Measurements from ENCODE around the gene IGFN1. TPM values are rescaled to one million over a fixed set of nuclear protein-coding genes. Genes with fewer than 3 reads are reported as not detected.

The IGFN1 gene
- total RNA-seq, 2 experiments from 2014 or later: not detected

DNA sequence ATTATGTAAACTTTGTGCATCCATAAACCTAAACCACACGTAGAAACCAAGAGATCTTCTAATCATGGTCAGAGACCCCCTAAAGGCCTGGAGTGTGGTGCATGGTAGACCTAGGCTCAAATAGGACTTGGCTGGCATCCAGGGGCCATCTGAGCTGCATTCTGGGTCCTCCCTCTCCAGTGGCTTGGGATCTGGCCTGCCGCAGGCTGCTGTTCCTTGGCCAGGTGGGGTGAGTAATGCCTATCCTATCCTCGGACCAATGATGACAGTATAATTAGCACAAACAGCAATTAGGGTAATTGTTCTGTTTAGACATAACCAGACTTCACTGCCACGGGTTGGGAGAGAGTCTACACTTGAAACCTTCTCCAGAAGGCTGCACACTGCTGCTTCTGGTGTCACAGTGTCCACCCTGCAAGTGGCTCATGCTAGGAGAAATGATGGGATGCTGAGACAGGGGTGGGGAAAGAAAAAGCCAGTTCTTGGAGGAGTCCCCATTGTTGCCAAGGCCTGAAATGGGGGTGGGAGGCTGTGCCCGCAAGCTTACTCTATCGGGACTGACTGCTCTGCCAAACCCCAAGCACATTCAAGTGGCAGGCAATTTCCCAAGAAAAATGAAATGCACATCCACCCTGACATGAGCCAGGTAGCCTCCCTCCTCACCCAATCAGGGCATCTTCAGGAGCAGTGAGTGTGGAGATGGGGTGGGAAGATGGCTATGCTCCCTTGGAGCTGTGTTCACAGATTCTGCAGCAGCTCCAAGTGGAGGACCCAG, 80.2 kb downstream of the IGFN1 start:
- Mint-ChIP-seq H3K9me3 (ENCODE audit: low read depth) (no peaks in the 10 kb centered on the region), H3K27ac (no peak overlapping the region), H3K4me3 (no peak overlapping the region), H3K27me3 (peaks cover 15% of the 10 kb centered on the region), H3K4me1 (no peaks in the 10 kb centered on the region), H3K36me3 (ENCODE audit: low read depth) (no peaks in the 10 kb centered on the region)
- POLR2A ChIA-PET: no interaction called here
- no peak for DNase-seq
- no peak for ATAC-seq
- intact Hi-C loops (cut with DNase I, micrococcal nuclease): no loop called here
- CTCF ChIA-PET: interaction anchor here (0.7 to 1.1 kb wide), 2 partner anchors 8 to 23 kb away, joined by 4 read pairs; no protein-coding TSS in a partner anchor

DNA sequence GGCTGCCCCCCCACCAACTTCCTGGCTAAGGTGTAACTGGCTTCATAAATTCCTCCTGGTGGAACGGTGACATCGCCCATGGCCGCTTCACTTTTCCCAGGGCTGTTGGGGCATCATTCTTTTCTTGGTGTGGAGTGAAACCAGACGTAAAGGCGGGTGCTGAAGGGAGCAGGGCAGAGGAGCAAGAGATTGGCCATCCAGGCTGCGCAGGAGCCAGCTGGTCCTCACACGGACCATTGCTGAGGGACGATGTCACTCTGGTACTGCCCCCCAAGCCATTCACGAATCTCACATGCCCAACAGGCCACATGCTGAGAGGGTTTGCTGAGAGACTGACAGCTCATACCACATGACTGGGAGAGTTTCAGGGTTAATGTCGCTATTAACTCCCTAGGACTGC, 82.2 kb downstream of the IGFN1 start:
- Mint-ChIP-seq H3K27me3 (peaks cover 7% of the 10 kb centered on the region), H3K27ac (no peak overlapping the region), H3K4me1 (no peaks in the 10 kb centered on the region), H3K4me3 (no peak overlapping the region), H3K36me3 (ENCODE audit: low read depth) (no peaks in the 10 kb centered on the region), H3K9me3 (ENCODE audit: low read depth) (no peaks in the 10 kb centered on the region)
- no peak for DNase-seq
- intact Hi-C loops (cut with DNase I, micrococcal nuclease): no loop called here
- CTCF ChIA-PET: interaction anchor here (0.7 to 1.2 kb wide), 3 partner anchors 23 to 113 kb away, joined by 3 read pairs; no protein-coding TSS in a partner anchor
- POLR2A ChIA-PET: no interaction called here
- no peak for ATAC-seq

DNA sequence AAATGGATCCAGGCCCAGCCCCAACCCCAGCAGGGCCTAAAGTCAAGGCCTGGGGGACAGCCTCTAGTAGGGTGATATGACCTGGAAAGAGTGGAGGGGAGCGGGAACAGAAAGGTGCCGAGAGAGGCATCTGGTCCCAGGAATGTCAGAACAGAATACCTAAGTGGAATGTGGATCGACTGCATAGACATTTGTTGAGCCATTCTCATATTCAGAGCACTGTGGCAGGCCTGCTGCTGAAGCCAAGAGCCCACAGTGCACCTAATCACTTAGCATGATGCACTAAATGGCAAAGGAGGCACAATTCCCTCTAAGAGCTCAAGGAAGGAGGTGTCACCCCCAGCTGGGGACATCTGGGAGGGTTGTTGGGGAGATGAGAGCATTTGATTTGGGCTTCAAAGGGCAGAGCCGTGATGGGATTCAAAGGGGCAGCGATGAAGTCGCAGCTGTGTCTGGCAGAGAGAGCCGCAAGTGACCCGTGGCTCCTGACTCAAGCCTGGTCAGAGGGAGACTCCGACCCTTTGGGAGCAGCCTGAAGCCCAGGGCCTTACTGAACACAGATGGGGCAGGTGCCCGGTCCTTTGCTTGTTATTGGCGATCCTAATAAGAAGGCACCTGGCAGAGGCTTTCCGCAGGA, 84.1 kb downstream of the IGFN1 start:
- ATAC-seq: no peak
- POLR2A ChIA-PET: no interaction called here
- Mint-ChIP-seq H3K4me1 (no peaks in the 10 kb centered on the region), H3K4me3 (no peak overlapping the region), H3K36me3 (ENCODE audit: low read depth) (no peaks in the 10 kb centered on the region), H3K9me3 (ENCODE audit: low read depth) (no peaks in the 10 kb centered on the region), H3K27me3 (peaks cover 9% of the 10 kb centered on the region), H3K27ac (no peak overlapping the region)
- no peak for DNase-seq
- intact Hi-C loops (cut with DNase I, micrococcal nuclease): no loop called here
- CTCF ChIA-PET: no interaction called here

GRCh38 chr1:201275253-201275666, 84.6 kb downstream of the IGFN1 start:
- POLR2A ChIA-PET: no interaction called here
- no peaks in the 10 kb centered on the region for H3K9me3 Mint-ChIP-seq (ENCODE audit: low read depth)
- DNase-seq: no peak
- intact Hi-C loops (cut with DNase I, micrococcal nuclease): no loop called here
- peaks cover 9% of the 10 kb centered on the region for H3K27me3 Mint-ChIP-seq
- no peaks in the 10 kb centered on the region for H3K36me3 Mint-ChIP-seq (ENCODE audit: low read depth)
- no peak overlapping the region for H3K27ac Mint-ChIP-seq
- CTCF ChIA-PET: interaction anchor here (1.0 kb wide), 1 partner anchor 284 kb away, joined by 5 read pairs; no protein-coding TSS in a partner anchor
- no peak for ATAC-seq
- H3K4me3 Mint-ChIP-seq: no peak overlapping the region
- H3K4me1 Mint-ChIP-seq: no peaks in the 10 kb centered on the region

DNA sequence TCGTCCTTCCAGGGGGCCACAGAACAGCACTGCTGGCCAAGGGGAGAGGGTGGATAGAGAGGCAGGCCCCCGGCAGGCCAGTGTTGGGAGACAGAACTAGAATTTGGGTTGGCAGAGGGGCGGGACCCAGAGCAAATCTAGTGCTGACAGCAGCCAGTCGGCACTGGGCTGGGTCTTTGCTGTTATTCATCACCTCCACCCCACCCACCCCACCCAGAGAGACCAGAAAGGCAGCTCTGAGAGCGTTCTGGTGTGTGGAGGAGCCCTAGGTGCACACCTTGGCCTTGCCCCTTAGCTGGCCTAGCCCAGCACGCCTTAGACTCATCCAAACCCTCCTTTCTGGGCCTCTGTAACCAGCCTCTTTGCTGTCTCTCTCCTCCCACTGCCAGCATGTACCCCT, 86.3 kb downstream of the IGFN1 start:
- intact Hi-C loops (cut with DNase I, micrococcal nuclease): no loop called here
- ATAC-seq (no peak), DNase-seq (no peak)
- Mint-ChIP-seq H3K4me3 (no peak overlapping the region), H3K36me3 (ENCODE audit: low read depth) (no peaks in the 10 kb centered on the region), H3K27me3 (peaks cover 12% of the 10 kb centered on the region), H3K9me3 (ENCODE audit: low read depth) (no peaks in the 10 kb centered on the region), H3K4me1 (no peaks in the 10 kb centered on the region), H3K27ac (no peak overlapping the region)
- CTCF ChIA-PET: no interaction called here
- POLR2A ChIA-PET: interaction anchor here (0.5 kb wide), 1 partner anchor 834 kb away, joined by 3 read pairs; no protein-coding TSS in a partner anchor

DNA sequence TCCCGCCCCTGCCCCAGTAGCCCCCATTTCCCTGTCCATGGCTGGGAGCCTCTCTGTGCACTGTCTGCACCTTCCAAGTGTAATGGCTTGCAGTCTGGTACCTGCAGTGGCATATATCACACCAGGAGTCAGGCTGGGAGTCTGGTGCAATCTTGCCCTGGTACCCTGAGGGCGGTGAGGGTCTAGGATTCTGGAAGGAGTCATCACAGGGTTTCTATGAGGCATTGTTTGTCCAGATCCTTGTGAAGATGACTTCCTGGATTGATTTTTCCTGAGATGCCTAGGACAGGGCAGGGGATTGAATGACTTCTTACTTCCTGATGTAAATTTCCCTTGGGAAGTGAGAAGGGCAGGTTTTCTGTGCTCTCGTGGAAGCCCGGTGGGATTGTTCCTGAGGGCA, 86.8 kb downstream of the IGFN1 start:
- ChIA-PET POLR2A (no interaction called here), CTCF (no interaction called here)
- no peaks in the 10 kb centered on the region for H3K36me3 Mint-ChIP-seq (ENCODE audit: low read depth)
- H3K9me3 Mint-ChIP-seq (ENCODE audit: low read depth): no peaks in the 10 kb centered on the region
- intact Hi-C loops (cut with DNase I, micrococcal nuclease): no loop called here
- no peaks in the 10 kb centered on the region for H3K4me1 Mint-ChIP-seq
- H3K4me3 Mint-ChIP-seq: no peak overlapping the region
- no peak overlapping the region for H3K27ac Mint-ChIP-seq
- H3K27me3 Mint-ChIP-seq: peaks cover 16% of the 10 kb centered on the region
- no peak for ATAC-seq
- no peak for DNase-seq

Other genes with a start within 250 kb of the IGFN1 start
- gene KIF21B, start 167.1 kb upstream of the IGFN1 start, total RNA-seq: 10 to 100 TPM; 62.8 to 67.1 TPM
- not detected for gene CACNA1S, start 78.4 kb upstream of the IGFN1 start, total RNA-seq
- under 1 TPM in 1 of 2 experiments, not detected in 1; 0.09 TPM for gene ASCL5, start 63.6 kb upstream of the IGFN1 start, total RNA-seq
- 10 to 100 TPM; 15.7 to 27.2 TPM for gene TMEM9, start 36.4 kb upstream of the IGFN1 start, total RNA-seq
- not detected for gene PKP1, start 92.7 kb downstream of the IGFN1 start, total RNA-seq
- gene TNNT2, start 186.9 kb downstream of the IGFN1 start, total RNA-seq: not detected
- not detected for gene LAD1, start 208.5 kb downstream of the IGFN1 start, total RNA-seq
- not detected for gene TNNI1, start 230.9 kb downstream of the IGFN1 start, total RNA-seq

Data from activated CD4-positive, alpha-beta T cell treated with anti-CD3 and anti-CD28 coated beads for 36 hours (primary cell).